Endothelial cell of umbilical vein (primary cell): Measurements from ENCODE around the gene CLGN. TPM values are rescaled to one million over a fixed set of nuclear protein-coding genes. Genes with fewer than 3 reads are reported as not detected.

Source experiments
- BruUV-seq: library from RNA; stranded (reverse); fragments of 400-500 nt; replicated peaks from 2 replicates; lab custom pipeline; 2021; lab: Mats Ljungman, UMichigan
- CTCF ChIA-PET: fragments of 300-600, 350-600 bp; sonication (Branson Sonifier 250); formaldehyde crosslinking; loops from one replicate; lab custom pipeline; 2021; ENCODE audit warnings: antibody characterized with exemption, inconsistent platforms; lab: Charles Lee
- POLR2A ChIA-PET: fragments of 300-600, 350-600 bp; sonication (Branson Sonifier 250); formaldehyde crosslinking; loops from one replicate; lab custom pipeline; 2021; ENCODE audit warnings: antibody characterized with exemption, inconsistent platforms; lab: Charles Lee
- DNase-seq: peaks from one replicate; pipeline ENCODE4 v3.0.0-alpha.2; 2011; ENCODE audit warnings: low read depth, low spot score
- FAIRE-seq: peaks from 2 replicates; lab custom pipeline; 2011; peaks lifted over from hg19 to GRCh38; lab: Jason Lieb, UNC
- H2AFZ ChIP-seq: 2 replicates; pipeline ENCODE4 v1.6.0; 2012; ENCODE audit warnings: low read depth, low read length, control low read depth, inconsistent platforms
- H3K27ac ChIP-seq: 2 replicates; pipeline ENCODE4 v1.5.1; 2011; ENCODE audit warnings: low read depth, mild to moderate bottlenecking, control low read depth, low read length, moderate library complexity; ENCODE audit not compliant: insufficient read depth
- H3K27me3 ChIP-seq, 2 experiments: 2 replicates each; pipeline versions ENCODE4 v1.6.0 to v1.6.1; 2011; ENCODE audit warnings: low read length in 2 of 2, mixed read lengths in 1 of 2; ENCODE audit not compliant: control insufficient read depth in 2 of 2, insufficient read depth in 2 of 2
- H3K36me3 ChIP-seq, 2 experiments: 2 replicates in 1 of 2; 3 replicates in 1 of 2; pipeline ENCODE4 v1.5.1; 2011; ENCODE audit warnings: low read length in 2 of 2, mild to moderate bottlenecking in 1 of 2, moderate library complexity in 1 of 2; ENCODE audit not compliant: control insufficient read depth in 2 of 2, insufficient read depth in 2 of 2; ENCODE audit errors: extremely low read depth in 1 of 2
- H3K4me1 ChIP-seq: 3 replicates; pipeline ENCODE4 v1.5.1; 2011; ENCODE audit warnings: mild to moderate bottlenecking, low read length; ENCODE audit not compliant: control insufficient read depth, insufficient read depth; ENCODE audit errors: extremely low read depth
- H3K4me2 ChIP-seq: 2 replicates; pipeline ENCODE4 v1.6.1; 2011; ENCODE audit warnings: low read length, control low read depth, mixed read lengths; ENCODE audit not compliant: insufficient read depth
- H3K4me3 ChIP-seq, 3 experiments: fragments of 200-600 bp in 1 of 3; sonication (generic), shearing (Covaris generic) in 1 of 3; replicated peaks in 1 of 3; 2 replicates each; pipeline ENCODE4 v1.5.1; 2011 to 2016; ENCODE audit warnings: control low read depth in 3 of 3, low read length in 3 of 3, mild to moderate bottlenecking in 2 of 3, inconsistent platforms in 1 of 3, low read depth in 1 of 3, moderate library complexity in 1 of 3; ENCODE audit not compliant: insufficient read depth in 1 of 3
- H3K79me2 ChIP-seq: 2 replicates; pipeline ENCODE4 v1.6.0; 2012; ENCODE audit warnings: low read length, inconsistent platforms; ENCODE audit not compliant: control insufficient read depth, insufficient read depth
- H3K9ac ChIP-seq: replicated peaks from 2 replicates; pipeline ENCODE3; 2011; ENCODE audit warnings: low read length, control low read depth; ENCODE audit not compliant: insufficient read depth; ENCODE audit errors: extremely low read depth
- H3K9me1 ChIP-seq: replicated peaks from 3 replicates; pipeline ENCODE4 v1.6.0; 2011; ENCODE audit warnings: mild to moderate bottlenecking, low read length; ENCODE audit not compliant: control insufficient read depth, insufficient read depth; ENCODE audit errors: extremely low read depth
- H3K9me3 ChIP-seq: replicated peaks from 2 replicates; pipeline ENCODE4 v1.5.1; 2012; ENCODE audit warnings: low read length, inconsistent platforms; ENCODE audit not compliant: control insufficient read depth, insufficient read depth
- H4K20me1 ChIP-seq: replicated peaks from 2 replicates; pipeline ENCODE3; 2011; ENCODE audit warnings: mild to moderate bottlenecking, low read length; ENCODE audit not compliant: control insufficient read depth, insufficient read depth; ENCODE audit errors: extremely low read depth
- CTCF ChIP-seq, 2 donors: IDR thresholded peaks; 1 replicate in 1 of 2; 2 replicates in 1 of 2; pipeline ENCODE4 v1.5.1; 2011; ENCODE audit warnings: low read length in 2 of 2, mild to moderate bottlenecking in 2 of 2, moderate library complexity in 2 of 2, control low read depth in 1 of 2, inconsistent platforms in 1 of 2, low read depth in 1 of 2; ENCODE audit not compliant: insufficient read depth in 1 of 2; ENCODE audit errors: extremely low read depth in 1 of 2
- EZH2 ChIP-seq: IDR thresholded peaks from 2 replicates; pipeline ENCODE4 v1.6.1; 2012; ENCODE audit warnings: borderline replicate concordance, low read depth, mild to moderate bottlenecking, moderate library complexity, low read length, inconsistent platforms; ENCODE audit not compliant: severe bottlenecking
- MYC ChIP-seq: IDR thresholded peaks from one replicate; pipeline ENCODE4 v1.6.1; 2011; ENCODE audit warnings: mild to moderate bottlenecking, low read depth, low read length
- POLR2A ChIP-seq: IDR thresholded peaks from 2 replicates; pipeline ENCODE4 v1.6.1; 2012; ENCODE audit warnings: low read depth, mild to moderate bottlenecking, control low read depth, low read length
- POLR2AphosphoS5 ChIP-seq: IDR thresholded peaks from 2 replicates; pipeline ENCODE4 v1.6.1; 2012; ENCODE audit warnings: low read depth, mild to moderate bottlenecking, control low read depth, low read length, moderate library complexity; ENCODE audit not compliant: insufficient read depth
- dilution Hi-C: fragments of 300-500 bp; cut with MboI; formaldehyde crosslinking; loops from one replicate; pipeline ENCODE4 v1.15.0; 2019; ENCODE audit warnings: low sequenced_read_pairs; ENCODE audit not compliant: extremely low pct_ligation_motif_present
- intact Hi-C: fragments of 100-400 bp; cut with micrococcal nuclease; formaldehyde crosslinking; loops from one replicate; pipeline ENCODE4 v1.10.0; 2022
- polyA plus RNA-seq, 4 experiments: library from polyadenylated mRNA; depleted of rRNA in 3 of 4; stranded (reverse) in 3 of 4; unstranded in 1 of 4; fragments of >200 nt; gene quantifications; 2 replicates each; pipeline versions ENCODE4 v1.2.1 to v1.2.3, GENCODE V29; 2011 to 2012; ENCODE audit warnings: missing spikeins in 1 of 4
- total RNA-seq: library from RNA; stranded (reverse); gene quantifications from 2 replicates; pipeline ENCODE4 v1.2.3, GENCODE V29; 2021

Gene CLGN
- total and polyA plus RNA-seq, 2 donors (not counting 3 experiments of a cell fraction or from before 2014, with no cell fraction given): 0.12 to 1.00 TPM

GRCh38 chr4:140373328-140374129 is 53.9 kb downstream of the CLGN start, which contains the start of gene SCOC:
Gene SCOC, plus strand, starts transcription at chr4:140373646. Its CDS starts 5,525 bp downstream, at chr4:140379171.
- TF ChIP-seq POLR2AphosphoS5 (peak; percentile 61), MYC (no peak), POLR2A (peak; percentile 80)
- Histone ChIP-seq H3K4me1 (peaks cover 14% of the 10 kb centered on the region), H3K79me2 (peaks cover 38% of the 10 kb centered on the region), H3K36me3 (no peaks in the 10 kb centered on the region), H3K9me3 (no peaks in the 10 kb centered on the region), H3K9ac (peak within 1 kb of the TSS; percentile 83), H3K27me3 (no peaks in the 10 kb centered on the region), H3K4me2 (peak within 1 kb of the TSS; percentile 93), H3K4me3 (peak within 1 kb of the TSS; percentile 76 to 92 (median 79)), H3K27ac (peak within 1 kb of the TSS; percentile 71), H2AFZ (peak within 1 kb of the TSS; percentile 94), H3K9me1 (no peaks in the 10 kb centered on the region), H4K20me1 (no peaks in the 10 kb centered on the region)
- dilution Hi-C loops: no loop called here
- POLR2A ChIA-PET: interaction anchor here (1.3 kb wide), 1 partner anchor 150 kb away, joined by 4 read pairs; the partner anchor contains the start of gene ELMOD2
- FAIRE-seq: peak; percentile 97
- CTCF ChIA-PET: interaction anchor here (0.9 to 5.6 kb wide), 15 partner anchors 9 to 716 kb away, joined by 3 to 60 read pairs (median 6); partner anchors contain the start of genes CLGN, ELMOD2 and TBC1D9
- intact Hi-C loops: loop anchor here (1.0 to 5.0 kb wide), 5 partner anchors 13 to 383 kb away; partner anchors contain the start of genes CLGN, ELMOD2, MAML3 and TBC1D9
- peak; percentile 100 for DNase-seq
- BruUV-seq: no TSS peak

- peak overlapping the region; percentile 71 for H3K27ac ChIP-seq
- peak overlapping the region; percentile 94 for H2AFZ ChIP-seq
- no peaks in the 10 kb centered on the region for H3K36me3 ChIP-seq
- H3K4me2 ChIP-seq: peak overlapping the region; percentile 87
- peak overlapping the region; percentile 49 to 92 (median 72) for H3K4me3 ChIP-seq
- TSS peak; percentile 87 for BruUV-seq
- no peaks in the 10 kb centered on the region for H4K20me1 ChIP-seq
- peaks cover 17% of the 10 kb centered on the region for H3K4me1 ChIP-seq
- intact Hi-C loops (loop anchor here (1.0 to 5.0 kb wide), 5 partner anchors 13 to 384 kb away; partner anchors contain the start of genes CLGN, ELMOD2, MAML3 and TBC1D9), dilution Hi-C loops (no loop called here)
- no peaks in the 10 kb centered on the region for H3K9me3 ChIP-seq
- FAIRE-seq (no peak), DNase-seq (no peak)
- H3K9ac ChIP-seq: peak overlapping the region; percentile 83
- H3K79me2 ChIP-seq: peaks cover 38% of the 10 kb centered on the region
- peak in 1 of 2 donors; percentile 6 for TF ChIP-seq CTCF (IDR thresholded peaks at IDR 0.05; ENCODE audit: extremely low read depth in 1 of 2, insufficient read depth in 1 of 2, low read depth in 1 of 2, low read length in 2 of 2)
- TF ChIP-seq POLR2A: peak; percentile 1
- no peak for TF ChIP-seq EZH2
- no peaks in the 10 kb centered on the region for H3K27me3 ChIP-seq
- ChIA-PET CTCF (interaction anchor here (0.7 to 5.6 kb wide), 15 partner anchors 9 to 716 kb away, joined by 3 to 60 read pairs (median 6); partner anchors contain the start of genes CLGN, ELMOD2 and TBC1D9), POLR2A (interaction anchor here (1.3 kb wide), 1 partner anchor 151 kb away, joined by 4 read pairs; the partner anchor contains the start of gene ELMOD2)
- no peaks in the 10 kb centered on the region for H3K9me1 ChIP-seq
Observed at GRCh38 chr4:140372751-140373327, 54.6 kb downstream of the CLGN start.
